ENCODE measurements around the gene SGO2.

The SGO2 gene

DNA sequence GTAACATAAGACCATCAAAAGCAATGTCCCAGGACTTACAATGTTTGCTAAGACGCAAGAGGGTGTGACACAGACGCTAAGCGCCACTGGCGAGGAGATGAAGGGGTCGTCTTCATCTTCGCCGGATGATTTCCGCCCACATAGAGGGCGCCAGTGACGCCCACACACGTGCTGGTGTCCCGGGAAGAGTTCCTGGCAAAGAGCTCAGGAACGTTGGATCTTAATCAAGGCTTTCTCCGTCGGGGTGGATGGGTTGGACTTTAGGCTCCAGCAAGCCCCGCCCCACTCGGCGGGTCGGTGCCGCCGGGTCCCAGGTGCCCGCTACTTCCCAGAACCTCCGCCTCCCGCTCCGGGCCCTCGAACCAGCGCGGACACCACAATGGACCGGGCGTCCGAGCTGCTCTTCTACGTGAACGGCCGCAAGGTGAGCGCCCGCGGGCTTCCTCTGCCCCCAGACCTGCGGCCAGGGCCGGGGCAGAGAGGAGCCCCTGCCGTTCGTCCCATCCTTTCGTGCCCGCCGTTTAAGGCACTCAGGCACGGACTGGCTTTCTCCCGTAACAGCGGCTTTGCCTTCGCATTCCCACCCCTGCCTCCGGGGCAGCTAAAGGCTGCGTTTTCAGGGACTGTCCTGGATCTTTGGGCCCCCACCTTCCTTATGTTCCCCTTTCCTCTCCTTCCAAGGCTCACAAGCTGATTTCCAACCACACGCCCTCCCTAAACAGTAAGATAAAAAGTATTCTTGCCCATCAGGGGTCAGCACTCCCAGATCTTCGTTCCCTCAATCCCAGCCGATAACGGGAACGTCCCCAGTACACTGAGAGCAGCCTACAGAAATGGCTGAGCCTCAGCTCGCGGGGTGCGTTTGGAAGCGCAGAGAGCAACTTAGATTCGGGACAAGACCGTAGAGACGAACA, 60.0 kb downstream of the SGO2 start, which contains the start of gene AOX1:
Gene AOX1, plus strand, starts transcription at position 285 of the 914 bp plus-strand sequence. Its CDS starts 95 bp downstream, at position 380.
- TF ChIP-seq, protein P1, sequence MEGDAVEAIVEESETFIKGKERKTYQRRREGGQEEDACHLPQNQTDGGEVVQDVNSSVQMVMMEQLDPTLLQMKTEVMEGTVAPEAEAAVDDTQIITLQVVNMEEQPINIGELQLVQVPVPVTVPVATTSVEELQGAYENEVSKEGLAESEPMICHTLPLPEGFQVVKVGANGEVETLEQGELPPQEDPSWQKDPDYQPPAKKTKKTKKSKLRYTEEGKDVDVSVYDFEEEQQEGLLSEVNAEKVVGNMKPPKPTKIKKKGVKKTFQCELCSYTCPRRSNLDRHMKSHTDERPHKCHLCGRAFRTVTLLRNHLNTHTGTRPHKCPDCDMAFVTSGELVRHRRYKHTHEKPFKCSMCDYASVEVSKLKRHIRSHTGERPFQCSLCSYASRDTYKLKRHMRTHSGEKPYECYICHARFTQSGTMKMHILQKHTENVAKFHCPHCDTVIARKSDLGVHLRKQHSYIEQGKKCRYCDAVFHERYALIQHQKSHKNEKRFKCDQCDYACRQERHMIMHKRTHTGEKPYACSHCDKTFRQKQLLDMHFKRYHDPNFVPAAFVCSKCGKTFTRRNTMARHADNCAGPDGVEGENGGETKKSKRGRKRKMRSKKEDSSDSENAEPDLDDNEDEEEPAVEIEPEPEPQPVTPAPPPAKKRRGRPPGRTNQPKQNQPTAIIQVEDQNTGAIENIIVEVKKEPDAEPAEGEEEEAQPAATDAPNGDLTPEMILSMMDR (IDR thresholded peaks at IDR 0.05; ENCODE audit: extremely low read depth, missing control alignments), result no peak
- DNase-seq (ENCODE audit: low spot score), result peak; percentile 24

DNA sequence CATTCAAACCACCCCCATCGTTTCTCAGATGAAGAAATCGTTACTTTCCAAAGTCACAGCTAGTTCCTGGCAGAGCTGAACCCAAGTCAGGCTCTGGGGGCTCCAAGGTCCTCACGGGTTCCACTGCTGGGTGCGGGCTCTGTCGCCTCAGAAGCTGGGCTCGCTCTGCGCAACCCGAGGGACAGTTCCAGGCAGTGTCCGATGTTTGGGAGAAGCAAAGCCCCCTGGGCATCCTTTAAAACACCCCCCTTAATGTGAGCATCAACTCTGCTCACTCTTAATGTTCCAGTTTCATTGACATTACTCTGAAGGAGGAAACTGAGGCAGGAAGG, 60.6 kb downstream of the SGO2 start:
- no peak for DNase-seq (ENCODE audit: low spot score)
- TF ChIP-seq, protein P1 (IDR thresholded peaks at IDR 0.05; ENCODE audit: extremely low read depth, missing control alignments), result no peak

DNA sequence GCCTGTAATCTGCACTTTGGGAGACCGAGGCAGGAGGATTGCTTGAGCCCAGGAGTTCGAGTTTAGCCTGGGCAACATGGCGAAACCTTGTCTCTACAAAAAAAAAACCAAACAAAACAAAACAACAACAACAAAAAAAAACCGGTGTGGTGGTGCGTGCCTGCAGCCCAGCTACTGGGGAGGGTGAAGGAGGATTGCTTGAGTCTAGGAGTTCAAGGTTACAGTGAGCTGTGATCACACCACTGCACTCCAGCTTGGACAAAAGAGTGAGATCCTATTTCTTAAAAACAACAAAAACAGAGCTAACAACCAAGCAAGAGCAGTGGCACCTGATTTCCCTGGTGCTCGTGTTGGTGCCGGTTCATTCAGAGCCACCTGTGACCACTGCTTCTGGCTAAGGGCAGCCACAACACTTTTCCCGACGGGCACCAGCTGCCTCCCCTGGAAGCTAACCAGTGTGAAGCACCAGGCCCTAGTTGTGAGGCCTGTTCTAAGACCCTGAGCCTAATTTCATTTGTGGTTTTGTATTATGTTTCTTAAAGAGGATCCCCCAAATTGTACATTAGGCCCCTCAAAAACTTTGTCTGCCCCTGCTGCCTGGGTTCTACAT, 61.1 kb downstream of the SGO2 start:
- TF ChIP-seq, protein P1 (IDR thresholded peaks at IDR 0.05; ENCODE audit: extremely low read depth, missing control alignments), result no peak
- DNase-seq (ENCODE audit: low spot score), result no peak

DNA sequence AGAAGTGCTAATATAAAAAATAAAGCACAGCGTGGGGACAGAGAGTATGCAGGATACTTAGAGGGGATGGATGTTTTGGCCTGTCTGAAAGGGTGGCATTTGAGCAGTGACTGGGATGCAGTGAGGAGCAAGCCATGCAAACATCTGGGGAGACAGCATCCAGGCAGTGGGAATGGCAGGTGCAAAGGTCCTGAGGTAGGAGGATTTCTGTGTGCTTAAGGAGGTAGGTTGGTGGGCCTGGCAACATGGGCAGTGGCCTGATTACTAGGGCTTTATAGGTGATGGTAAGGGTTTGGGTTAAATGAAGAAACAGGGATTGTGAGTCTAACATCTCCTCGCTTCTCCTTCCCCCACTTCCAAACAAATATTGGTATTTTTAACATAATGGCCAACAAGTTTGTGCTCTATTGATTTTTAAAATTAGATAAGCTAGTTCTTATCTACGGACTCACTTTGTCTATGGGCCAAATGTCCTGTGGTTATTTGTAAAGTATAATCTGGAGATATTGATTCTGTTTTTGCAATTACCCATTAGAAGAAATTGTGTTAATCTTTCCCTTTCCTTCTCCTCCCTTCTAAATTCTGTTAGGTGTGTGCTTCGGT, 62.2 kb downstream of the SGO2 start:
- DNase-seq (ENCODE audit: low spot score), result no peak
- TF ChIP-seq, protein P1 (IDR thresholded peaks at IDR 0.05; ENCODE audit: extremely low read depth, missing control alignments), result no peak

DNA sequence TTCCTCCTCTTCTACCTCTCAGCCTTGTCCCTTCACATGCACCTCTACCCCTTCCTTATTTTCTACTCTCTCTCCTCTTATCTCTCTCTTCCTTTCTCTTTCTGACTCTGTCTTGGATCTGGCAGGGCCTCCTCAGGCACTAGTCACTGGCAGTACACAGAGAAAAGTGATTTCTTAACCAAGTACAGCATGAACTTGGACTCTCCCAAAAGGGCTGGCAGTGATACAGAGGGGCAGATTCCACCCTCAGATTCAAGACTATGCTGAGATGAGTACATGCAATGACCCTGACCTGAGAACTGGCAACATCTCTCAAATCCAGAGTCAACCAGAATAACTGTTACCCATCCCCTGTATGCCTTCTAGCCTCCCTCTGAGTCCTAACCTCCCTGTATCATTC, 64.1 kb downstream of the SGO2 start:
- DNase-seq (ENCODE audit: low spot score), result no peak
- TF ChIP-seq, protein P1 (IDR thresholded peaks at IDR 0.05; ENCODE audit: extremely low read depth, missing control alignments), result no peak

DNA sequence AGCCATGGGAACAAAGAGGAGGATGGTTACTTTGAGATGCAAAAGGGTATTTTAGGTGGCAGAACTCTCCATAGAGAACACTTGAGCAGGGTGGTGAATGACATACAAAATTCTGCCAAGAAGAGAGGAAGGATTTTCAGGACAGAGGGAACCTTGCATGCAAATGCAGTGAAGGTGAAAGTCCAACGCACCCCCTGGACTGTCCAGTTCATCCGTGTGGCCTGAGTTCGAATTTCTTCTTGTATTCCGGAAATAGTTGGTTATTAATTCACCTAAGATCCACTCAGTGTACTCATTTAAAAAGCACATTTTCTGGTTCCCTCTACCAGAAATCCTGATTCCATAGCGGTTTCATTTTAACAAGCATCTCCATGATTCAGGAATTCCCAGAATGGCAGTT, 65.3 kb downstream of the SGO2 start:
- no peak for DNase-seq (ENCODE audit: low spot score)
- TF ChIP-seq, protein P1 (IDR thresholded peaks at IDR 0.05; ENCODE audit: extremely low read depth, missing control alignments), result no peak

Data from GM20000 (cell line).